ENCODE results near the gene RASL10B.

RASL10B gene

DNA sequence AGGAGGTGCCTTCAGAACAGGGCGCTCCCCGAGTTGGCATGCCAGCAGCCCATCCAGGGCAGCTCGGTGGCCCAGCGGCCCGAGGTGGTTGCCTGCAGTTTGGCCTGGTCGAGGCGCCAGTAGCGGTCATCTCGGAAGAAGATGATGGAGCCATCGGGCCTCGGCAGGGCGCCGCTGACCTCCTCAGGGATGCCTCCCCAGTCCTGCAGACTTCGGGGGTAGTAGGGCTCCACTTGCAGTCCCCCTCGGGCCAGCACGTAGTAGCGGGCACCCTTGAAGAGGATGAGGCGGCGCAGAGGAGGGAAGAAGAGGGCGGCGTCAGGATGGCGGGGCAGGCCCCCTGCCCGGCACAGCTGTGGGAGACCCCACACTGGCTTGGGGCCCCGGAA lies 35.0 kb downstream of the RASL10B start:
- no peak for DNase-seq

DNA sequence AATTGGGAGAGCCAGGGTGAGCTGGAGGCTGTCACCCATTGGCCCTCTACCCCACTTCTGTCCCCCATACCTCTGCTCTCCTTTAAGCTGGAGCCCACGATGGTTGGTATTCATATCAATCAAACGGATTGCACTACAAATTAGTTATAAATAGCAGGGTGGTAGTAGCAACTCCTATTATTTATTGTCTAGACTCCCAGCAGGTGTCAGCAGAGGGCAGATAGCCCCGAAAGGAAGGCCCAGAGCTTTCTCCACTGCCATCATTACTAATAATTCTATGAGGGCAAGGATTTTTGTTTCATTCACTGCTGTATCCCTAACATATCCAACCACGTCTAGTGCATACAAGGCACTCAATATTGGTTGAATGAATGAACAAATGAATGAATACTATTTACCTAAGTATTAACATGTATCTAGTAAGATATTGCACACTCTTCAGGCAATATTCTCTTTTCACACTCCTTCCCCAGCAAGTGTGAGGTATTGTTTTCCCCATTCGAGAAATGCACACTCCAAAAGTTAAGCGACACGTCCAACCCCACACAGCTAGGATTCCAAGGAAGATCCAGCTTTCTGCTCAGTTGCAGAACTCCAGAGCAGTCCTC lies 35.6 kb downstream of the RASL10B start:
- DNase-seq, result peak; percentile 72

DNA sequence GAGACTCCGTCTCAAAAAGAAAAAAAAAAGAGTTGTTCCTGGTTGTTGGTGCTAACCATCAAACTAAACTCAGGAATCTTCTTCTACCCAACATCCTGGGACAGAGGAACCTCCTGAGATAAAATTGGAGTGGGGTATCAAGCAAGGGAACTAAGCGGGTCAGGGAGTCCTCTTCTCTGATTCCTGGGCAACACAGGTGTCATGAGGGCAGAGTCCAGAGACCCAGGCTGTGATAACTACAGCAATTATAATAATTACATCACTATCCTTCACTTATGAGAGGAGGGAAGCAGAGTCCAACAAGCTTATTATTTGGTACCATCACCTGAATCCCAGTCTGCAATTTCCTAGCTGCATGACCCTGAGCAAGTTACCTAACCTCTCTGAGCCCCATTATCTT lies 37.4 kb downstream of the RASL10B start:
- no peak for DNase-seq

- no peak for DNase-seq
These were observed 38.6 kb downstream of the RASL10B start for GRCh38 chr17:35769895-35770486.

- no peak for DNase-seq
These were observed 41.7 kb downstream of the RASL10B start for GRCh38 chr17:35773129-35773528.

GRCh38 chr17:35773679-35774425 lies 42.4 kb downstream of the RASL10B start:
- DNase-seq, result no peak

DNA sequence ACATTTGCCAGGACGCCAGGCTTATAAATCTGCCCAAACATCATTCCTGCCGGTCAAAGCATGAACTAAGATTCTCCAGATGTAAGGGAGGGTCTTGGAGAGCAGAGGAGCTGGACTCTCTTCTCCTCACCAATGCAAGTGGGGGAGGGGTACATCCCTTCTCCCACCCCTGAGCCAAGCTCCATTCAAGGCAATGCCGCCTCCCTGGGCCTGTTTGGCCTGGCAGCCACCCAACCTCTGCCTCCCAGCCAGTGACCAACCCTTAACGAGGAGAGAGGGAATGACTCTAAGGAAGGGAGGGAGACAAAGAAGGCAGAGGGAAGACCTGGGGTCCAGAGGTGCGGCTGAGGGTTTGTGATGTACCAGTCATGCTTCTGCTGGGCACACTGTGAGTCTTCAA lies 43.1 kb downstream of the RASL10B start:
- no peak for DNase-seq

GRCh38 chr17:35775039-35775438 lies 43.6 kb downstream of the RASL10B start:
- no peak for DNase-seq

DNA sequence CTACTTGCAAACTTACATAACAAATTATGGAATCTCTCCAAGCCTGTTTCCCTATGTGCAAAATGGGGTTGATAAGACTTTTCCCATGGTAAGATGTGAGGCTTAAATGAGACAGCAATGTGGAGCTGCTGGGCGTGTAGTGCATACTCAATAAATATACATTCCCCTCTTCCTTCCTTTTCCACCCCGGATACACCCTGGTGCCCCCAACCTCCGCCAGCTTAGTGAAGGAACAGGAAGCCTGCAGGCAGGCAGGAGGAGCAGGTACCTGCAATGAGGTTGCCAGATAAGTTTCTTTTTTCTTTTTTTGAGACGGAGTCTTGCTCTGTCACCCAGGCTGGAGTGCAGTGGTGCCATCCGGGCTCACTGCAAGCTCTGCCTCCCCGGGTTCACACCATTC lies 44.1 kb downstream of the RASL10B start:
- no peak for DNase-seq

- DNase-seq, result no peak
These were observed 47.3 kb downstream of the RASL10B start for GRCh38 chr17:35778641-35779196.

GRCh38 chr17:35780950-35781349 lies 49.5 kb downstream of the RASL10B start:
- DNase-seq, result no peak

- DNase-seq, result no peak
These were observed 53.5 kb downstream of the RASL10B start for GRCh38 chr17:35784895-35785294.

- no peak for DNase-seq
These were observed 55.5 kb downstream of the RASL10B start for GRCh38 chr17:35786941-35787432.

DNA sequence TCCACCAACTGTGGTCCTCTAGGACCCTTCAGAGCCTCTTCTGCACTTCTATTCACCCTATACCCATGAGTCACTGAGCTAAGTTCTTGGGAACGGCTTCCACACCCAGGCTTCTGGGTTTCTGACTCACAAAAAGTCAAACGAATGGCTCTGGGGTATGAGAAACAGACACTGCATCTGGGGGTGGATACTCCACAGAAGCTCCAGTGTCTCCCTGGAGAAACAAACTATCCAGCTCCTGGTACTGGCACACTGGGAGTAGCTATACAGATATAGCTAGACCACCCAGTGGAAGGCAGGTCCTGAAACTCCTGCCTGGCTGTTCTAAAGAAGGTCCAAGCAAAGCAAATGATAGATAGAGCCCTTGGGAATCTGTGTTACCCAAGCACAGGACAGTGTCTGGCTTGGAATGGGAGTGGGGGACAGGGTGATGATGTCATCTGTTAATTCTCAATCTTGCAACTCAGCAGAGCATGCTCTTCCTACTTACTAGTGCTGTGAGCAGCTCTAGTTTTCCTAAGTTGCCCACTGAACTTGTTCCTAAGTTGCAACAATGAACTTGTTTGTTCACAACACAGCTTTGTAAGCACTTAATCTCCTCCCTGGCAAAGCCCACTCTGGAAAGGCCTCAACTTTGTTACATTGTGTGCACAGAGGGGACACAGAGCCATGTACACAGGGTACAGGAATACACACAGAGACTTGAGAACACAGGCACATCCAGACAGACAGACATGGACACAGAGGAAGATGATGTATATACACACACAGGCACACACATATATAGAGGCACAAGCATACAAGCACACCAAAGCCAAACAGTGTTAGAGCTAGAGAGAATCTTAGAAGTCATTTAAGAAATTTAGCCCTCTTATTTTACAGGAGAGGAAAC lies 57.3 kb downstream of the RASL10B start:
- no peak for DNase-seq

- DNase-seq, result no peak
These were observed 59.4 kb downstream of the RASL10B start for GRCh38 chr17:35790841-35791240.

- DNase-seq, result no peak
These were observed 60.4 kb downstream of the RASL10B start for GRCh38 chr17:35791681-35792350.
